ENCODE measurements around the gene RASGRP3. TPM values are rescaled to one million over a fixed set of nuclear protein-coding genes. Genes with fewer than 3 reads are reported as not detected.
A peak's percentile ranks its signal among the peaks of the same experiment; 100 is the strongest.

RASGRP3 gene
- total and polyA plus RNA-seq, 11 donors = 17.7 to 73.3 (median 61.4) TPM

- ATAC-seq = no peak
- no peaks in the 10 kb centered on the region for H3K27me3 ChIP-seq
- no peak overlapping the region for H3K27ac ChIP-seq
- peaks cover 0 to 11% (median 0%) of the 10 kb centered on the region in 12 donors for H3K4me1 ChIP-seq
- H3K4me3 ChIP-seq = no peak overlapping the region
- H3K36me3 ChIP-seq = peaks cover 0 to 18% (median 0%) of the 10 kb centered on the region in 9 donors
- TF ChIP-seq, protein P1, sequence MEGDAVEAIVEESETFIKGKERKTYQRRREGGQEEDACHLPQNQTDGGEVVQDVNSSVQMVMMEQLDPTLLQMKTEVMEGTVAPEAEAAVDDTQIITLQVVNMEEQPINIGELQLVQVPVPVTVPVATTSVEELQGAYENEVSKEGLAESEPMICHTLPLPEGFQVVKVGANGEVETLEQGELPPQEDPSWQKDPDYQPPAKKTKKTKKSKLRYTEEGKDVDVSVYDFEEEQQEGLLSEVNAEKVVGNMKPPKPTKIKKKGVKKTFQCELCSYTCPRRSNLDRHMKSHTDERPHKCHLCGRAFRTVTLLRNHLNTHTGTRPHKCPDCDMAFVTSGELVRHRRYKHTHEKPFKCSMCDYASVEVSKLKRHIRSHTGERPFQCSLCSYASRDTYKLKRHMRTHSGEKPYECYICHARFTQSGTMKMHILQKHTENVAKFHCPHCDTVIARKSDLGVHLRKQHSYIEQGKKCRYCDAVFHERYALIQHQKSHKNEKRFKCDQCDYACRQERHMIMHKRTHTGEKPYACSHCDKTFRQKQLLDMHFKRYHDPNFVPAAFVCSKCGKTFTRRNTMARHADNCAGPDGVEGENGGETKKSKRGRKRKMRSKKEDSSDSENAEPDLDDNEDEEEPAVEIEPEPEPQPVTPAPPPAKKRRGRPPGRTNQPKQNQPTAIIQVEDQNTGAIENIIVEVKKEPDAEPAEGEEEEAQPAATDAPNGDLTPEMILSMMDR (IDR thresholded peaks at IDR 0.05) = no peak
- no peak for TF ChIP-seq POLR2A (IDR thresholded peaks at IDR 0.05)
- DNase-seq = no peak
- 0 to 68% (median 0%) methylated on average over 1 of the region's 1 CpG for WGBS, 4 donors
- H3K9me3 ChIP-seq = peaks cover 0 to 38% (median 13%) of the 10 kb centered on the region in 12 donors
- intact Hi-C loops (cut with DNase I) = loop anchor here in 1 of 10 donors (10.0 kb wide), 1 partner anchor 124 kb away; no protein-coding TSS in a partner anchor
These were observed 25.2 kb upstream of the RASGRP3 start for GRCh38 chr2:33451214-33451613.

- Histone ChIP-seq H3K9me3 (peaks cover 0 to 38% (median 13%) of the 10 kb centered on the region in 12 donors), H3K36me3 (peaks cover 0 to 18% (median 0%) of the 10 kb centered on the region in 9 donors), H3K4me3 (no peak overlapping the region), H3K27ac (no peak overlapping the region), H3K27me3 (no peaks in the 10 kb centered on the region), H3K4me1 (peaks cover 0 to 11% (median 0%) of the 10 kb centered on the region in 12 donors)
- TF ChIP-seq, protein P1 (IDR thresholded peaks at IDR 0.05) = no peak
- TF ChIP-seq POLR2A (IDR thresholded peaks at IDR 0.05) = no peak
- intact Hi-C loops (cut with DNase I) = loop anchor here in 1 of 10 donors (10.0 kb wide), 1 partner anchor 123 kb away; no protein-coding TSS in a partner anchor
- ATAC-seq (no peak), DNase-seq (no peak)
- 94 to 96% (median 95%) methylated on average over 1 of the region's 1 CpG for WGBS, 4 donors
These were observed 24.6 kb upstream of the RASGRP3 start for GRCh38 chr2:33451825-33452224.

DNA sequence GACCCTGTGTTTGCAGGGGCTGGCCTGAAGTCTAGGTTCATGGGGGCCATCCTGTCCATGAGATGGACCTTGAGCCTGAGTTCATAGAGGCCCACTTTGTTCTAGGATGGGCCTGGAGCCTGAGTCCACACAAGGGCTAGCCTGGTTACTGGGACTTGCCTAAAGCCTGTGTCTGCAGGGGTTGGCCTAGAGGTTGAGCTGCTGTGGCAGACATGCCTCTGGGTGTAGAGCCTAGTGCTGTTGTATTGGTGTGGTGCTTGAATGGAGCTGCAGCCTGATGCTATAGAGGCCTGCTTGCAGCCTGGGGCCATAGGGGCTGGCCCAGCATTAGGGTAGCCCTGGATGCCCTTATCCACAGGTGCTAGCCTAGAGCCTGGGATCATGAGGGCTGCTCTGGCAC is 23.9 kb upstream of the RASGRP3 start:
- ATAC-seq (peak in 2 of 4 donors; percentile 20 to 22), DNase-seq (no peak)
- Histone ChIP-seq H3K36me3 (peaks cover 0 to 18% (median 0%) of the 10 kb centered on the region in 9 donors), H3K9me3 (peaks cover 0 to 38% (median 13%) of the 10 kb centered on the region in 12 donors), H3K27ac (no peak overlapping the region), H3K4me3 (no peak overlapping the region), H3K27me3 (no peaks in the 10 kb centered on the region), H3K4me1 (peaks cover 0 to 11% (median 4%) of the 10 kb centered on the region in 12 donors)
- TF ChIP-seq, protein P1 (IDR thresholded peaks at IDR 0.05) = no peak
- TF ChIP-seq POLR2A (IDR thresholded peaks at IDR 0.05) = no peak
- intact Hi-C loops (cut with DNase I) = loop anchor here in 1 of 10 donors (10.0 kb wide), 1 partner anchor 122 kb away; no protein-coding TSS in a partner anchor

- Histone ChIP-seq H3K27ac (no peak overlapping the region), H3K36me3 (peaks cover 0 to 18% (median 0%) of the 10 kb centered on the region in 9 donors), H3K27me3 (no peaks in the 10 kb centered on the region), H3K4me3 (no peak overlapping the region), H3K9me3 (peaks cover 0 to 38% (median 13%) of the 10 kb centered on the region in 12 donors), H3K4me1 (peaks cover 0 to 19% (median 8%) of the 10 kb centered on the region in 12 donors)
- ATAC-seq = no peak
- intact Hi-C loops (cut with DNase I) = loop anchor here in 1 of 10 donors (10.0 kb wide), 1 partner anchor 121 kb away; no protein-coding TSS in a partner anchor
- DNase-seq = no peak
- no peak for TF ChIP-seq POLR2A (IDR thresholded peaks at IDR 0.05)
- TF ChIP-seq, protein P1 (IDR thresholded peaks at IDR 0.05) = no peak
These were observed 22.5 kb upstream of the RASGRP3 start for GRCh38 chr2:33453905-33454479.
